ENCODE results near the gene EIF4B.
"Not testable (repeated sequence)": the region's sequence is repeated elsewhere in the genome, so short reads cannot be mapped to it uniquely, and the experiment has no call there.

EIF4B gene

DNA sequence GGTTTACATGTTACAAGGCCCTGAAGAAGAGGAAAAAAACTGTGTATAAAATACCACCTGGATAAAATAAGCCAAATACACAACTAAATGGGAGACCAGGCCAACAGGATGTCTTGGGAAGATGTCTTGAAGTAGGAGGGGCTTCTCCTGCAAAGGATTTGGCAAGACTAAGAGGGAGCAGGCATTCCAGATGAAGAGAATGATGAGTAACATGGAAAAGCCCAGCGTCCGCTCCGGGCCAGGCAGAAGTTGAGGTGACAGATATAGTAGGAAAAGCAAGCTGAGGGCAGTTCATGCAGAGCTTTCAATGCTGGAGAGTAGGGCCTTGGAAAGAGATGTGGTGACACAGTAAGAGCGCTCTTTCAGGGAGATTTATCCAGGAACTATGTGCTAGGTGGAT lies 16.1 kb upstream of the EIF4B start:
- DNase-seq, result peak in 1 of 42 donors; percentile 12
- intact Hi-C loops (cut with DNase I), result no loop called here

DNA sequence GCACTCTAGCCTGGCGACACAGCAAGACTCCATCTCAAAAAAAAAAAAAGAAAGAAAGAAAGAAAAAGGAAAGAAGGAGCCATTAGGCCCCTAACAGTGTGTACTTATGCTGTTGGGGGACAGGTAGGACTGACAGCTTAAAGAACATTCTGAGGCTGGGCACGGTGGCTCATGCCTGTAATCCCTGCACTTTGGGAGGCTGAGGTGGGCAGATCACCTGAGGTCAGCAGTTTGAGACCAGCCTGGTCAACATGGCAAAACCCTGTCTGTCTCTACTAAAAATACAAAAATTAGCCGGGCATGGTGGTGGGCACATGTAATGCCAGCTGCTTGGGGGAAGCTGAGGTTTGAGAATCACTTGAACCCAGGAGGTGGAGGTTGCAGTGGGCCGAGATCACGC lies 14.0 kb upstream of the EIF4B start:
- intact Hi-C loops (cut with DNase I), result not testable (repeated sequence)

DNA sequence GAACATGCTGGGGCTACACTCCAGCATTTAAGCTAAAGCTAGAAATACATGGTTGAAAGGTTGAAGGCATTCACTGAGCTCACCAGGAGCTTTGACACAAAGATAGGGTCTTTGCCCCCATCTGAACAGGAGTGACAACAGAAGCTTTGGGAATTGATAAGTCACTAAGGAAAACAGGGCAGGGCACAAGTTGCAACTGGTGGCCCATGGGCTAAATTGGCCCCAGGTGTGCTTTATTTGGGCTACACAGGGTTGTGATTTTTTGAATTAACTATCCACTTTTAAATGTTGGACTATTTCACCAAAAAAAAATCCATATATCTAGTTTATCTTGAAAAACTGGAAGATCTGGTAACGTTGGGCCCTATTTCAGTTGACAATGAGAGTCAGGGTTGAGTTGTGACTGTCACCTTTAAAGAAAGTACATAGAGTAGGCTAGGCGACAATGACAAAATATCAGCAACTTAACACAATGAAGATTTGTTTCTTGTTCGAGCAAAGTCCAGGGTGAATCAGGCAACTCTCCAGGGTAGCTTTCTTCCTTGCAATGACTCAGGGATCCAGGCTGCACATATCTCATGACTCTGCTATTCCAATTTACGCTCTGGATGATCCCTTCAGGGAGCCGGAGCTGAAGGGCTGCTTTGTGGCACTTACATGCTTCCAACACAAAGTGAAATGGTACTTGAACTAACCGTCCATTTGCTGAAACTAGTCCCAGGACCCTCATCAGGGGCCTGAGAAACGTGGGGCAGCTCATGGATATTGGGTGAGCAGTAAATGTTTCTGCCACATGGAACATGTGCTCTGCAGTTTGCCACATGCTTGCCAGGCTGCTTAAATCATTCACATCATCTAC lies 13.3 kb upstream of the EIF4B start:
- DNase-seq, result no peak
- intact Hi-C loops (cut with DNase I), result no loop called here

More for the DNA sequence above, 14.0 kb upstream of the EIF4B start:
- DNase-seq, result not testable (repeated sequence)

DNA sequence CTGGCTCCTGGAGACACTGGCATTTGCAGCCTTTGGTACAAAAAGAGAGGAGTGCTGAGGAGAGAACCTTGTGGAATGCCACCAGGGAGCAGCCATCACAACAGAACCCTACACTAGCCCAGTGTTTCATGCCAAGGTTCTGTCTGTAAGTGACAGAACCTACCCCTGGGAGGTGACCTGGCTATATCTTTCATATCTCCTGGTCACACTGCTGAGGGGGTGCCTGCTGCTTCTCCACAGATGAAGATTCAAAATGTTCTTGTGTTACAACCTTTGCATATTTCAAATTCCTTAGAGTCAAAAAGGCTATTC lies 12.7 kb upstream of the EIF4B start:
- no peak for DNase-seq
- intact Hi-C loops (cut with DNase I), result no loop called here

DNA sequence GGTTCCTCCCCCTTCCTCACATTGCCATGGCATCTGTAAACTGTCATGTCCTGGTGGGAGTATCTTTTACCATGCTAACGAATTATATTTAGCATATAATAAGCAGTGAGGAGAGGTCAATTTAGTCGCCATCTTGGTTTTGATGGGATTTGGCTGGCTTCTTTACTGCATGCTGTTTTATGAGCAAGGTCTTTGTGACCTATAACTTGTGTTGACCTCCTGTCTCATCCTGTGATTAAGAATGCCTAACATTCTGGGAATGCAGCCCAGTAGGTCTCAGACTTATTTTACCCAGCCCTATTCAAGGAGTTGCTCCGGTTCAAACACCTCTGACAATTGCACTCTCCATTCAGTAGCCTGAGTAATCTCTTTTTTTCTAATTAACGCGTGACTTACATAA lies 2.1 kb upstream of the EIF4B start:
- intact Hi-C loops (cut with DNase I), result loop anchor here (10.0 kb wide), 1 partner anchor 969 kb away; no protein-coding TSS in a partner anchor
- no peak for DNase-seq

DNA sequence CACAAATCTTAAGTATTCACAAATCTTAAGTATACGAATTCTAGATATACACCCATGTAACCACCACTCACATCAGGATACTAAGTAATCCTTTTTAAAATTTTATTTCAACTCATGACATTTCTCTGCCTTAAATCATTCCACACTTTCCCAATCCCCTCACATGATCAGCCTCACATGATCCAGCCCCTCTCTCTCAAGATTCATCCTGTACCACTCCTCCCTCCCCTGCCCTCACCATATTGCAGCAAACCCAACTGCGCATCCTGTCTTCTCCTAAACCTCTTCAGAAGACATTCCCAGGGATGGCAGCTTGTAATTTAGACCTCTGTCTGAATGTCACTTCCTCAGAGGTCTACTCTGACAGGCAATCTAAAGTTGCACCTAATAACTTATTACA lies 1.7 kb upstream of the EIF4B start:
- intact Hi-C loops (cut with DNase I), result loop anchor here (10.0 kb wide), 1 partner anchor 970 kb away; no protein-coding TSS in a partner anchor
- no peak for DNase-seq

DNA sequence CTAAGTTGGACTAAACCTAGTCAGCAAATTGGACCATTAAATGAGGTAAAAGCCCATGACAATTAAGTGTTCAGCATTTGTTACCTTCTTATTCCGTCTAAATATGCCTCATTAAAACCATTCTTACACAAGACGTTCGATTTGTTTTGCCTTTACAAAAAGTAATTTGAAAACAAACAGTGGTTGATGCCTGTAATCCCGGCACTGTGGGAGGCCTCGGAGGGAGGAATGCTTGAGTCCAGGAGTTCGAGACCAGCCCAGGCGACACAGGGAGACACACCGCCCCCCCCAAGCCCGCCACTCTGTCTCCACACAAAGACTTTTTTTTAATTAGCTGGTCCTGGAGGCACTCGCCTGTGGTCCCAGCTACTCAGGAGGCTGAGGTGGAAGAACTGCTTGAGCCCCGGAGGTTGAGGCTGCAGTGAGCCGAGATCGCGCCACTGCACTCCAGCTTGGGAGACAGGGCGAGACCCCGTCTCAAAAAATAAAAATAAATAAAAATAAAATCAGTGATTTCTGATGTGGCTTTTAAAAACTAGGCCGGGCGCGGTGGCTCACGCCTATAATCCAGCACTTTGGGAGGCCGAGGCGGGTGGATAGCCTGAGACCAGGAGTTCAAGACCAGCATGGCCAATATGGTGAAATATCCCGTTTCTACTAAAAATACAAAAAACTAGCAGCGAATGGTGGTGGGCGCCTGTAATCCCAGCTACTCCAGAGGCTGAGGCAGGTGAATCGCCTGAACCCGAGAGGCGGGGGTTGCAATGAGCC lies 856 bp upstream of the EIF4B start:
- intact Hi-C loops (cut with DNase I), result loop anchor here (5.0 to 10.0 kb wide), 2 partner anchors 42 to 971 kb away; no protein-coding TSS in a partner anchor
- DNase-seq, result peak in 16 of 42 donors; percentile 4 to 47 (median 11)

DNA sequence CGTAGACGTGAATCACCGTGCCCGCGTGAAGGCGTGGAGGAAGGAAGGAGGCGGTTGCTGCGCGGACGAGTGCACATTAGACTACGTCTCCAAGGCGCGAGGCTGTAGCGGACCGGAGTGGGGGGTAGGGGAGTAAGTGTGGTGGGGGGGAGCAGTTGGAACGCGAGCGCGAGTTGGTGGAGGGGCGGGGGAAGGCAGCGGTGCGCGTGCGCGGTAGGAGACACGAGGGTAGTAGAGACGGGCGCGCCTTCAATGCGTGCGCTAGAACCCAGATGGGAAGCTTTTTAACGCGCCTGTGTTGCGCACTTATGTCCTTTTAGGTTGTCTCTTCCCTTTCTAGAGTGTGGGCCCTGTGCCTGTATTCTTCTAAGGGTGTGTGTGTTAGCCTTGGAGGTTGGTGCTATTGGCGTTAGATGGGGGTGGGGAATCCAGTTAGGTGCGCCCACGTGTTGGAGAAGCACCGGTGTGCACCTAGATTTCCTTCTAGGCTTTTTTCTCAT lies 604 bp downstream of the EIF4B start:
- intact Hi-C loops (cut with DNase I), result loop anchor here (5.0 to 10.0 kb wide), 2 partner anchors 40 to 972 kb away; no protein-coding TSS in a partner anchor

DNA sequence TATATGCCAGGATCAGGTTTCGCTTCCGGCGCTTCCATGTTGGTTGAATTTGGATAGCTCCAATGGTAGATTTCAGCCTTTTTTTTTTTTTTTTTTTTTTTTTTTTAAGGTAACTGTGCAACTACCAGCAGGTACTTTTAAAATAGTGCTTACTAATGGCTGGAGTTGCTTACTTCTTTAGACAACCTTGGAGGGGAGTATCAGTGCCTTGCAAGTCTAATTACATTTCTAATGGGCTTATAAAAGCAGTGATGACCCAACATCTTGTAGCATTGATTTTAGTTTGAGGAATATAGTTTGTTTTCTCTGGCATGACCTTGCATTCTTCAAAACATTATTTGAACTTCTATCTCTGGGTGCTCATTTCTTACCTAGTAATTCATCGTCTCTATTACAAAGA lies 1.1 kb downstream of the EIF4B start:
- intact Hi-C loops (cut with DNase I), result loop anchor here (5.0 to 10.0 kb wide), 2 partner anchors 40 to 973 kb away; no protein-coding TSS in a partner anchor
- DNase-seq, result no peak

More for the DNA sequence above, 604 bp downstream of the EIF4B start:
- DNase-seq, result peak; percentile 48 to 91 (median 79)

DNA sequence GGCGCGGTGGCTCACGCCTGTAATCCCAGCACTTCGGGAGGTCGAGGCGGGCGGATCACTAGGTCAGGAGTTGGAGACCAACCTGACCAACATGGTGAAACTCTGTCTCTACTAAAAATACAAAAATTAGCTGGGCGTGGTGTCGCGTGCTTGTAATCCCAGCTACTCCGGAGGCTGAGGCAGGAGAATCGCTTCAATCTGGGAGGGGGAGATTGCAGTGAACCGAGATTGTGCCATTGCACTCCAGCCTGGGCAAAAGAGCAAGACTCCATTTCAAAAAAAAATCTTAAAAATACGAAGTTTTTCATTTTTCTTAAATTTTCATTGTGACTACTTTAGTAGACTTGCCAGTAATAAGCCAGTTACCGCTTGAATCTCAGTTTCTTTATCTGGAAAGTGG lies 2.5 kb downstream of the EIF4B start:
- intact Hi-C loops (cut with DNase I), result loop anchor here (5.0 to 10.0 kb wide), 2 partner anchors 39 to 974 kb away; no protein-coding TSS in a partner anchor

DNA sequence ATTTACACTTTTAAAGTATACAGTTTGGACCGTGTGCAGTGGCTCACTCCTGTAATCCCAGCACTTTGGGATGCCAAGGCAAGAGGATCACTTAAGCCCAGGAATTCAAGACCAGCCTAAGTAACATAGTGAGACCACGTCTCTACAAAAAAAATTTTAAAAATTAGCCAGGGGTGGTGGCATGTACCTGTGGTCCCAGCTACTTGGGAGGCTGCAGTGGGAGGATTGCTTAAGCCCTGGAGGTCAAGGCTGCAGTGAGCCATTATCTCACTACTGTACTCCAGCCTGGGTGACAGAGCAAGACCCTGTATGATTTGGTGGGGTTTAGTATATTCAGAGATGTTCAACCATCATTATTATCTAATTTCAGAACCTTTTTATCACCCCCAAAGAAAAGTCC lies 4.7 kb downstream of the EIF4B start:
- no peak for DNase-seq
- intact Hi-C loops (cut with DNase I), result no loop called here

More for the DNA sequence above, 2.5 kb downstream of the EIF4B start:
- not testable (repeated sequence) for DNase-seq

DNA sequence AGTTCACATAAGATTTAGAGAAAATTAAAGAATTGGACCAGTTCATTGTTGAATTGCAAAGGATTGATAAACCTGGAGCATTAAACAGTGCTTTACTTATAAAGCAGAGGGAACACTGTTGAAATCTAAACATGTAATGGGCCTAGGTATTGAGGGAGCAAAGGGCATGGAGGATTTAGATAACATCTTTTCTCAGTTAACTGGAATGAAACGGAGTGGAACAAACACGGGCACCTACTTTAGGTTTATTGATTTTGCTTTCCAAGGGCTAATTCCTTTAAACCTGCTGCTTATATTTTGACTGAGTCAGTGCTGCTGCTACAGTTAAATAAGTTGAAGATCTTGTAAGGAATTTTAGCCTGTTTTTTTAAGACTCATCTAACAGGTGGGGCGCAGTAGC lies 5.6 kb downstream of the EIF4B start:
- intact Hi-C loops (cut with DNase I), result no loop called here
- DNase-seq, result no peak

DNA sequence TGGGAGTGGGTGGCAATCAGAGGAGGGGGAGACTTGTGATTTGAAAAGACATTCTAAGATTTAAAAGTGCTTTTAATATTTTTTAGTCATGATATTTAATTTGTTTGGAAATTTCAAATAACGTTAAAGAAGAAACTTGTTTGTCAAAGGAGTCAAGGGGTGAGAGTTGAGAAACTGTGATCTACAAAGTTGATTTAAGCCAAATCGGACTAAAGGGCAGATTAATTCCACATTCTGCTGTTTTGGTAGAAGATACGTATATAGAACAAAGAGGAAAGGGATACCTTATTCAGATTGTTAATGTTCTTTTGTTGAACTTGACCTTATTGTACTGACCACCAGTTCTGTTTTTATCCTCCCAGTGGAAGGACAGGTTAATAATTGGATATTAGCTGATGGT lies 6.7 kb downstream of the EIF4B start:
- intact Hi-C loops (cut with DNase I), result no loop called here
- DNase-seq, result no peak

DNA sequence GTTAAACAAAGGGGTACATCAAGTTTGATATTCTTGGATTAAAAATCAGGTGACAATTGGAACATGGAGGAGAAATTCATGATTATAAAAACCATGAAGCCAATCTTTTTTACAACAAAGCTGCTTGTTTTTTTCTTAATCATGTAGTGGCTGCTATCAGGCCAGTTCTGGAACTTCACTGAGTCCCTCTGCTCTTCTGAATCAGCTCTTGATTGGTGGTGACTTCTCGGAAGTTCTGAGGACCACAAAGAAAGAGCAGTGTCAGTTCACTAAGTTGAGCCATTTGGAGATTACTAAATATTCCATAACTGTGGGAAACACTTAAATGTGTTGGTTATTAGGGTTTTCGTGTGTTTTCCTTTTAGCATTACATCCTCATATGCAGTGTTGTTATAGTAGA lies 8.5 kb downstream of the EIF4B start:
- intact Hi-C loops (cut with DNase I), result no loop called here
- DNase-seq, result no peak

DNA sequence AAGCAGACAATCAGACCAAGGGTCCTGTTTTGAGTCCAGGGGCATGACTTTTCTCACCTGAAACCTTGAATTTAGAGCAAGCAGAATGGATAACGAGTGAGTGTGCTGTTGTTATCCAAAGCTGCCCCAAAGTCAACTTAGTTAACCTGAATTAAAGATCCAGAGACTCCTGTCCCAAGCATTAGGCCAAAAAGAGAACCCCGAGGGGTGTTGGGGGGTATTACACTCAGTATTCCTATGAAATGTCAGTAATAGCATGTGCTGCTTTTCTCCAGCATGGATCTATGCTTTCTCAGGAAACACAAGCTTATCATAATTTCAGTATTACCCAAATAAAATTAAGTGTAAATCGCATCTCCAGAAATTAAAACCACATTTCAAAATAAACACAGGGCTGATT lies 19.0 kb downstream of the EIF4B start:
- intact Hi-C loops (cut with DNase I), result no loop called here
- DNase-seq, result no peak

DNA sequence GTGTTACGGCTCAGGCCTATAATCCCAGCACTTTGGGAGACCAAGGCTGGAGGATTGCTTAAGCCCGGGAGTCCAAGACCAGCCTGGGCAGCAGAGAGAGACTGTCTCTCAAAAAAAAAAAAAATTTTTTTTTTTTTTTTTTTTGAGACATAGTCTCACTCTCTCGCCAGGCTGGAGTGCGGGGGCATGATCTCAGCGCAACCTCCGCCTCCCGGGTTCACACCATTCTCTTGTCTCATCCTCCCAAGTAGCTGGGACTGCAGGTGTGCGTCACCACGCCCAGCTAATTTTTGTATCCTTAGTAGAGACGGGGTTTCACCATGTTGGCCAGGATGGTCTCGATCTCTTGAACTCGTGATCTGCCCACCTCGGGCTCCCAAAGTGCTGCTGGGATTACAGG lies 20.8 kb downstream of the EIF4B start:
- DNase-seq; intact Hi-C loops (cut with DNase I): not testable (repeated sequence)

DNA sequence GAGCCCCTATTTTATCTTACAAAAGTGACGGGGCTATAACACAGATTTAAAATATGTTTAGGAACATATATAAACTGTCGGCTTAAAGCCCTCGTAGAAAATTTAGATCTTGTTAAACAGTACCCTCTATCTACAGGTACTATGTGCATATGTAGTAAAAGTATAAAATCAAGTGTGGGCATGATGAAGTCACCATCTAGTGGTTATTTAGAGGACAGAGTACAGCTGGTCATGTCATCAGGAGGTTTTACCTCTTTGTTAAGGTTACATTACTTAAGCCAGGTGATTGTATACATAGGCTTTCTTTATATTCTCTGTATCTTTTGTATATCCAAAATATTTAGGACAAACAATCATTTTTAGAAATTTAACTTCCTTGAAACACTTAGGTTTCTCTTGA lies 25.4 kb downstream of the EIF4B start:
- intact Hi-C loops (cut with DNase I), result no loop called here
- DNase-seq, result no peak

DNA sequence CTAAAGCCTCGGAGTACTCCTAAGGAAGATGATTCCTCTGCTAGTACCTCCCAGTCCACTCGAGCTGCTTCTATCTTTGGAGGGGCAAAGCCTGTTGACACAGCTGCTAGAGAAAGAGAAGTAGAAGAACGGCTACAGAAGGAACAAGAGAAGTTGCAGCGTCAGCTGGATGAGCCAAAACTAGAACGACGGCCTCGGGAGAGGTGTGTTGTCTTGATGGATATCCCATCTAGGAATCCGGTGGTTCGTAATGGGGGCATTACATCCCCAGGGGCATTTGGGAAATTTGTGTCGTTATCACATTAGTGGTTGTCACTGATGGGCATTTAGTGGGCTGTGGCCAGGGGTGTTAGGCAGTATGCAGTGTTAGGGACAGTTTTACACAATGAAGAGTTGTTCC lies 27.6 kb downstream of the EIF4B start:
- intact Hi-C loops (cut with DNase I), result not testable (repeated sequence)
- DNase-seq, result peak in 1 of 42 donors; percentile 27

DNA sequence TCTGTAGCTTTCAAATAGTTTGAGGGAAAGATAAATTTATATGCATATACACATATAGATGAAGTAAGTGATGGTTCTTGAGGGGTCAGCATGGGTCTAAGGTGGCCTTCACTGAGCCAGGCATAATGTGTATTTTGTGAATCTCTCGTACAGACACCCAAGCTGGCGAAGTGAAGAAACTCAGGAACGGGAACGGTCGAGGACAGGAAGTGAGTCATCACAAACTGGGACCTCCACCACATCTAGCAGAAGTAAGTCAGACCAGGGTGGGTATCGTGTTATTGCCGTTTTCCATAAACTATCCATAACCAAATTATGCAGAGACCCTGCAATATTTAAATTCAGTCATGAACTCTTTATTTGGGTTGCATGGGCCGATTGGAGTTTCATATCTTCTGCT lies 28.2 kb downstream of the EIF4B start:
- intact Hi-C loops (cut with DNase I), result no loop called here
- no peak for DNase-seq

DNA sequence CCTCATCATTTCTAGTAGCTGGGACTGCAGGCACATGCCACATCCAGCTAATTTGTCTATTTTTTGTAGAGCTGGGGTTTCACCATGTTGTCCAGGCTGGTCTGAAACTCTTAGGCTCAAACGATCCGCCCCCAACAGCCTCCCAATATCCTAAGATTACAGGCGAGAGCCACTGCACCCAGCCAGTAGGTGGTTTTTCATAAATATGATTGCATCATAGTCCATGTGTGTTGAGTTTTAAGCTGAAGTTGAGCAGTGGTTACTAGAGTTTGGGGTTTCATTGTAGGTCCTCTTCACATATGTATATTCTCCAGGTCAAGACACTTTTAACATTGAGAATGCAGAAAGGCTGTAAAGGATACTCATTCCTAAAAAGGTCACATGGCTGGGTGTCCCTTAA lies 30.5 kb downstream of the EIF4B start:
- intact Hi-C loops (cut with DNase I), result no loop called here
- no peak for DNase-seq
